SH-SY5Y (cell line): ENCODE measurements around the gene CPB2.

ENCODE experiments used
- GATA2 ChIP-seq: IDR thresholded peaks from 2 replicates; pipeline ENCODE4 v1.6.1; 2011; ENCODE audit warnings: mild to moderate bottlenecking, low read depth, low read length
- GATA3 ChIP-seq: IDR thresholded peaks from 2 replicates; pipeline ENCODE4 v1.6.1; 2011; ENCODE audit warnings: low read depth, mild to moderate bottlenecking, low read length, moderate library complexity

Gene CPB2

GRCh38 chr13:46031581-46032263 lies 73.1 kb downstream of the CPB2 start:
- TF ChIP-seq GATA2 (no peak), GATA3 (no peak)

- TF ChIP-seq GATA3 = no peak
- no peak for TF ChIP-seq GATA2
Measured at GRCh38 chr13:46025157-46025556, 79.7 kb downstream of the CPB2 start.

GRCh38 chr13:46022481-46022880 lies 82.4 kb downstream of the CPB2 start:
- no peak for TF ChIP-seq GATA3
- TF ChIP-seq GATA2 = no peak

GRCh38 chr13:46016216-46016615 lies 88.6 kb downstream of the CPB2 start:
- no peak for TF ChIP-seq GATA3
- no peak for TF ChIP-seq GATA2

- TF ChIP-seq GATA3 (no peak), GATA2 (no peak)
Measured at GRCh38 chr13:46015366-46015765, 89.5 kb downstream of the CPB2 start.

- TF ChIP-seq GATA3 (no peak), GATA2 (no peak)
Measured at GRCh38 chr13:46012404-46012803, 92.4 kb downstream of the CPB2 start.

GRCh38 chr13:46010148-46010547 lies 94.7 kb downstream of the CPB2 start:
- TF ChIP-seq GATA2 = no peak
- TF ChIP-seq GATA3 = no peak

GRCh38 chr13:46008631-46009030 lies 96.2 kb downstream of the CPB2 start:
- TF ChIP-seq GATA3 (no peak), GATA2 (no peak)

GRCh38 chr13:46006688-46007452 lies 98.0 kb downstream of the CPB2 start:
- TF ChIP-seq GATA3 (no peak), GATA2 (no peak)

- TF ChIP-seq GATA3 (no peak), GATA2 (no peak)
Measured at GRCh38 chr13:46004491-46004890, 100.3 kb downstream of the CPB2 start.
